Ovary (tissue), 3 donors: ENCODE results near the gene SMAD3.

Experiments
- CTCF ChIP-seq, 3 donors: fragments of 450-650 bp in 2 of 3; fragments of 200-600 bp in 1 of 3; IDR thresholded peaks; one replicate each; pipeline versions ENCODE4 v1.5.1 to v1.8.0; 2016 to 2022; ENCODE audit warnings: antibody characterized with exemption in 3 of 3, mild to moderate bottlenecking in 1 of 3
- POLR2A ChIP-seq: fragments of 450-650 bp; IDR thresholded peaks from one replicate; pipeline ENCODE4 v1.6.1; 2017; ENCODE audit warnings: antibody characterized with exemption, mild to moderate bottlenecking, moderate library complexity
- donor health status: DM: no; HTN: no; CAD: no.

GRCh38 chr15:67156834-67157233, 91.4 kb downstream of the SMAD3 start:
- TF ChIP-seq CTCF (IDR thresholded peaks at IDR 0.05) (no peak), POLR2A (no peak)
